Lower leg skin (tissue), 3 donors: Measurements from ENCODE around the gene CD19.

Experiments
- POLR2A ChIP-seq, 2 donors: fragments of 450-650 bp; IDR thresholded peaks; one replicate each; pipeline ENCODE4 v1.6.1; 2016 to 2017; ENCODE audit warnings: antibody characterized with exemption in 2 of 2, mild to moderate bottlenecking in 1 of 2, moderate library complexity in 1 of 2
- TF ChIP-seq, protein P1 (sequence below), 3 donors: fragments of 450-650 bp; IDR thresholded peaks; one replicate each; pipeline ENCODE4 v1.5.1; 2016; ENCODE audit warnings: antibody characterized with exemption in 3 of 3, mild to moderate bottlenecking in 3 of 3, moderate library complexity in 2 of 3

DNA sequence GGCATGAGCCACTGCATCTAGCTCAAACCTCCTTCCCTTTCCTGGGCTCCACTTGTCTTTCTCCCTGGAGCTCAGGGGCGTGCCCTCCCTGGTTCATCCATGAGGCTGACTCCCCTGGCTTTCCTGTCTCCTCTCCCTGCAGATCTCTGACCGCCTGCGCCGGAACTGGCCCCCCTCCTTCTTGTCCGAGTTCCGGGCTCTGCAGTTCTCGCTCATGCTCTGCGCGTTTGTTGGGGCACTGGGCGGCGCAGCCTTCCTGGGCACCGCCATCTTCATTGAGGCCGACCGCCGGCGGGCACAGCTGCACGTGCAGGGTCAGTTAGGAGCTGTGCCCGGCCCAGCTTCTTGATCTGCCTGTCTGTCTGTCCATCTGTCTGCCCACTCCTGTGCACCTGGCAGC lies 51.9 kb downstream of the CD19 start:
- TF ChIP-seq, protein P1, sequence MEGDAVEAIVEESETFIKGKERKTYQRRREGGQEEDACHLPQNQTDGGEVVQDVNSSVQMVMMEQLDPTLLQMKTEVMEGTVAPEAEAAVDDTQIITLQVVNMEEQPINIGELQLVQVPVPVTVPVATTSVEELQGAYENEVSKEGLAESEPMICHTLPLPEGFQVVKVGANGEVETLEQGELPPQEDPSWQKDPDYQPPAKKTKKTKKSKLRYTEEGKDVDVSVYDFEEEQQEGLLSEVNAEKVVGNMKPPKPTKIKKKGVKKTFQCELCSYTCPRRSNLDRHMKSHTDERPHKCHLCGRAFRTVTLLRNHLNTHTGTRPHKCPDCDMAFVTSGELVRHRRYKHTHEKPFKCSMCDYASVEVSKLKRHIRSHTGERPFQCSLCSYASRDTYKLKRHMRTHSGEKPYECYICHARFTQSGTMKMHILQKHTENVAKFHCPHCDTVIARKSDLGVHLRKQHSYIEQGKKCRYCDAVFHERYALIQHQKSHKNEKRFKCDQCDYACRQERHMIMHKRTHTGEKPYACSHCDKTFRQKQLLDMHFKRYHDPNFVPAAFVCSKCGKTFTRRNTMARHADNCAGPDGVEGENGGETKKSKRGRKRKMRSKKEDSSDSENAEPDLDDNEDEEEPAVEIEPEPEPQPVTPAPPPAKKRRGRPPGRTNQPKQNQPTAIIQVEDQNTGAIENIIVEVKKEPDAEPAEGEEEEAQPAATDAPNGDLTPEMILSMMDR (IDR thresholded peaks at IDR 0.05): no peak
- no peak for TF ChIP-seq POLR2A (IDR thresholded peaks at IDR 0.05)
